GM23248 (cell line): ENCODE data around the gene S100A11. TPM values are rescaled to one million over a fixed set of nuclear protein-coding genes. Genes with fewer than 3 reads are reported as not detected.

Experiments used
- DNase-seq: peaks from one replicate; pipeline ENCODE4 v3.0.0-alpha.2; 2015
- H2AFZ ChIP-seq: fragments of 200-600 bp; sonication (generic); 2 replicates; pipeline ENCODE4 v1.6.1; 2016; ENCODE audit warnings: antibody characterized with exemption
- H3F3A ChIP-seq: fragments of 200-600 bp; sonication (generic); 2 replicates; pipeline ENCODE4 v1.6.1; 2016; ENCODE audit warnings: mild to moderate bottlenecking, antibody characterized with exemption, mixed run types; ENCODE audit not compliant: insufficient read depth
- H3K27ac ChIP-seq: fragments of 200-600 bp; sonication (generic); 2 replicates; pipeline ENCODE4 v1.5.1; 2016; ENCODE audit warnings: mild to moderate bottlenecking
- H3K27me3 ChIP-seq: fragments of 200-600 bp; sonication (generic); replicated peaks from 2 replicates; pipeline ENCODE4 v1.6.1; 2016; ENCODE audit warnings: mild to moderate bottlenecking; ENCODE audit not compliant: insufficient read depth
- H3K36me3 ChIP-seq: fragments of 200-600 bp; sonication (generic); 2 replicates; pipeline ENCODE4 v1.6.1; 2016; ENCODE audit warnings: low read depth, mild to moderate bottlenecking
- H3K4me1 ChIP-seq: fragments of 200-600 bp; sonication (generic); 2 replicates; pipeline ENCODE4 v1.6.1; 2016; ENCODE audit warnings: mild to moderate bottlenecking; ENCODE audit not compliant: insufficient read depth
- H3K4me2 ChIP-seq: fragments of 200-600 bp; sonication (generic); one replicate; pipeline ENCODE4 v1.6.1; 2016; ENCODE audit warnings: mild to moderate bottlenecking; ENCODE audit not compliant: unreplicated experiment
- H3K4me3 ChIP-seq: fragments of 200-600 bp; sonication (generic); 2 replicates; pipeline ENCODE4 v1.5.1; 2016; ENCODE audit warnings: mild to moderate bottlenecking
- H3K79me2 ChIP-seq: fragments of 200-600 bp; sonication (generic); 2 replicates; pipeline ENCODE4 v1.6.1; 2016; ENCODE audit warnings: mild to moderate bottlenecking; ENCODE audit not compliant: insufficient read depth
- H3K9ac ChIP-seq: fragments of 200-600 bp; sonication (generic); 2 replicates; pipeline ENCODE4 v1.6.1; 2016; ENCODE audit warnings: mild to moderate bottlenecking
- H3K9me2 ChIP-seq: fragments of 200-600 bp; sonication (generic); 2 replicates; pipeline ENCODE4 v1.6.1; 2016; ENCODE audit warnings: mixed run types, mild to moderate bottlenecking, moderate library complexity; ENCODE audit not compliant: insufficient read depth
- H3K9me3 ChIP-seq: fragments of 200-600 bp; sonication (generic); one replicate; pipeline ENCODE4 v1.6.1; 2017; ENCODE audit warnings: low read depth
- H4K20me1 ChIP-seq: fragments of 200-600 bp; sonication (generic); 2 replicates; pipeline ENCODE4 v1.6.0; 2016; ENCODE audit not compliant: insufficient read depth
- EZH2 ChIP-seq: fragments of 200-600 bp; sonication (generic); IDR thresholded peaks from 2 replicates; pipeline ENCODE4 v1.6.1; 2018; ENCODE audit warnings: antibody characterized with exemption, mild to moderate bottlenecking; ENCODE audit not compliant: insufficient read depth, poor library complexity, severe bottlenecking
- EZH2phosphoT487 ChIP-seq: fragments of 200-600 bp; sonication (generic); IDR thresholded peaks from 2 replicates; pipeline ENCODE4 v1.6.1; 2018; ENCODE audit warnings: antibody characterized with exemption, moderate library complexity, mild to moderate bottlenecking, low read depth; ENCODE audit not compliant: insufficient read depth
- WGBS, 2 experiments: methylation state at CpG; one replicate each; pipeline ENCODE4 v1.1.6; 2015 to 2017; ENCODE audit warnings: low lambda C conversion rate in 2 of 2, low coverage in 1 of 2; ENCODE audit errors: missing lambda C conversion rate in 2 of 2; 5-methylcytosine and 5-hydroxymethylcytosine counted together
- in situ Hi-C: fragments of 300-500 bp; cut with MboI; formaldehyde crosslinking; loops from 2 replicates; pipeline ENCODE4 v1.15.0; 2020
- polyA plus RNA-seq: library from polyadenylated mRNA; unstranded; fragments of >200 nt; fragmentation: Nextera tagmentation; extraction: Ambion mirVana; gene quantifications from 2 replicates; pipeline ENCODE4 v1.2.1, GENCODE V29; 2016
- total RNA-seq: library from RNA; depleted of rRNA; stranded (reverse); fragments of >200 nt; shearing (Covaris generic); gene quantifications from 2 replicates; pipeline ENCODE4 v1.2.3, GENCODE V29; 2014

S100A11 gene
- total and polyA plus RNA-seq, 2 experiments from 2014 or later, result 612 to 4,052 TPM

GRCh38 chr1:152044386-152044785, 7.6 kb upstream of the S100A11 start:
- Histone ChIP-seq H3K4me3 (no peak overlapping the region), H3K27me3 (no peaks in the 10 kb centered on the region), H3K27ac (peak overlapping the region; percentile 2; the same call in 1 of the 2 replicates), H2AFZ (no peak overlapping the region), H3K9ac (no peak overlapping the region), H3K79me2 (no peaks in the 10 kb centered on the region), H3K36me3 (no peaks in the 10 kb centered on the region), H3K9me2 (no peaks in the 10 kb centered on the region), H3K4me1 (peaks cover 21% of the 10 kb centered on the region), H3K9me3 (no peaks in the 10 kb centered on the region), H3K4me2 (no peak overlapping the region), H3F3A (peaks cover 28% of the 10 kb centered on the region), H4K20me1 (no peaks in the 10 kb centered on the region)
- in situ Hi-C loops, result no loop called here
- no peak for TF ChIP-seq EZH2phosphoT487
- TF ChIP-seq EZH2, result no peak
- peak; percentile 26 for DNase-seq
- WGBS, 2 experiments, result 9 to 11% methylated on average over 3 of the region's 3 CpGs

GRCh38 chr1:152043870-152044269, 7.1 kb upstream of the S100A11 start:
- Histone ChIP-seq H2AFZ (no peak overlapping the region), H3K4me1 (peaks cover 16% of the 10 kb centered on the region), H3K27ac (0 out of 2 replicates have a peak overlapping the region, but pooled peaks have one; percentile 2), H3K27me3 (no peaks in the 10 kb centered on the region), H3K4me2 (no peak overlapping the region), H3F3A (peaks cover 25% of the 10 kb centered on the region), H3K9ac (no peak overlapping the region), H3K9me3 (no peaks in the 10 kb centered on the region), H3K36me3 (no peaks in the 10 kb centered on the region), H3K9me2 (no peaks in the 10 kb centered on the region), H3K4me3 (no peak overlapping the region), H3K79me2 (no peaks in the 10 kb centered on the region), H4K20me1 (no peaks in the 10 kb centered on the region)
- TF ChIP-seq EZH2phosphoT487, result no peak
- no peak for TF ChIP-seq EZH2
- 69 to 75% methylated on average over 5 of the region's 5 CpGs for WGBS, 2 experiments
- DNase-seq, result no peak
- in situ Hi-C loops, result no loop called here

- no peaks in the 10 kb centered on the region for H3K9me2 ChIP-seq
- peaks cover 9% of the 10 kb centered on the region for H3K4me1 ChIP-seq
- no peaks in the 10 kb centered on the region for H3K27me3 ChIP-seq
- H3F3A ChIP-seq, result peaks cover 10% of the 10 kb centered on the region
- DNase-seq, result no peak
- H3K79me2 ChIP-seq, result no peaks in the 10 kb centered on the region
- no peaks in the 10 kb centered on the region for H3K36me3 ChIP-seq
- no peak for TF ChIP-seq EZH2phosphoT487
- no peaks in the 10 kb centered on the region for H3K9me3 ChIP-seq
- H3K4me3 ChIP-seq, result no peak overlapping the region
- in situ Hi-C loops, result no loop called here
- H2AFZ ChIP-seq, result no peak overlapping the region
- H3K9ac ChIP-seq, result no peak overlapping the region
- H3K4me2 ChIP-seq, result no peak overlapping the region
- no peaks in the 10 kb centered on the region for H4K20me1 ChIP-seq
- WGBS, 2 experiments, result 35 to 53% methylated on average over 1 of the region's 1 CpG
- no peak overlapping the region for H3K27ac ChIP-seq
Observed at GRCh38 chr1:152042030-152042429, 5.2 kb upstream of the S100A11 start.

GRCh38 chr1:152039886-152040285, 3.1 kb upstream of the S100A11 start:
- Histone ChIP-seq H3K79me2 (peaks cover 19% of the 10 kb centered on the region), H3K9me3 (no peaks in the 10 kb centered on the region), H3K4me1 (peaks cover 7% of the 10 kb centered on the region), H3K9ac (no peak overlapping the region), H3K27me3 (no peaks in the 10 kb centered on the region), H3K36me3 (peaks cover 7% of the 10 kb centered on the region; the same call in 1 of the 2 replicates), H2AFZ (no peak overlapping the region), H4K20me1 (no peaks in the 10 kb centered on the region), H3K4me3 (no peak overlapping the region), H3F3A (peaks cover 18% of the 10 kb centered on the region), H3K4me2 (no peak overlapping the region), H3K9me2 (no peaks in the 10 kb centered on the region), H3K27ac (no peak overlapping the region)
- WGBS, 2 experiments, result 78 to 90% methylated on average over 1 of the region's 1 CpG
- no peak for DNase-seq
- no peak for TF ChIP-seq EZH2
- no peak for TF ChIP-seq EZH2phosphoT487
- in situ Hi-C loops, result no loop called here

- H3K9me3 ChIP-seq, result no peaks in the 10 kb centered on the region
- TF ChIP-seq EZH2 (no peak), EZH2phosphoT487 (no peak)
- no peaks in the 10 kb centered on the region for H3K9me2 ChIP-seq
- peaks cover 23% of the 10 kb centered on the region for H3K79me2 ChIP-seq
- no peak for DNase-seq
- peaks cover 22% of the 10 kb centered on the region for H3F3A ChIP-seq
- H3K4me2 ChIP-seq, result no peak overlapping the region
- in situ Hi-C loops, result no loop called here
- peaks cover 7% of the 10 kb centered on the region; the same call in 1 of the 2 replicates for H3K36me3 ChIP-seq
- no peaks in the 10 kb centered on the region for H4K20me1 ChIP-seq
- WGBS, 2 experiments, result 83 to 88% methylated on average over 1 of the region's 1 CpG
- H3K9ac ChIP-seq, result no peak overlapping the region
- peaks cover 10% of the 10 kb centered on the region for H3K4me1 ChIP-seq
- H2AFZ ChIP-seq, result no peak overlapping the region
- no peak overlapping the region for H3K4me3 ChIP-seq
- no peak overlapping the region for H3K27ac ChIP-seq
- H3K27me3 ChIP-seq, result no peaks in the 10 kb centered on the region
Observed at GRCh38 chr1:152039461-152039860, 2.7 kb upstream of the S100A11 start.
